ENCODE measurements around the gene AMH.

DNA sequence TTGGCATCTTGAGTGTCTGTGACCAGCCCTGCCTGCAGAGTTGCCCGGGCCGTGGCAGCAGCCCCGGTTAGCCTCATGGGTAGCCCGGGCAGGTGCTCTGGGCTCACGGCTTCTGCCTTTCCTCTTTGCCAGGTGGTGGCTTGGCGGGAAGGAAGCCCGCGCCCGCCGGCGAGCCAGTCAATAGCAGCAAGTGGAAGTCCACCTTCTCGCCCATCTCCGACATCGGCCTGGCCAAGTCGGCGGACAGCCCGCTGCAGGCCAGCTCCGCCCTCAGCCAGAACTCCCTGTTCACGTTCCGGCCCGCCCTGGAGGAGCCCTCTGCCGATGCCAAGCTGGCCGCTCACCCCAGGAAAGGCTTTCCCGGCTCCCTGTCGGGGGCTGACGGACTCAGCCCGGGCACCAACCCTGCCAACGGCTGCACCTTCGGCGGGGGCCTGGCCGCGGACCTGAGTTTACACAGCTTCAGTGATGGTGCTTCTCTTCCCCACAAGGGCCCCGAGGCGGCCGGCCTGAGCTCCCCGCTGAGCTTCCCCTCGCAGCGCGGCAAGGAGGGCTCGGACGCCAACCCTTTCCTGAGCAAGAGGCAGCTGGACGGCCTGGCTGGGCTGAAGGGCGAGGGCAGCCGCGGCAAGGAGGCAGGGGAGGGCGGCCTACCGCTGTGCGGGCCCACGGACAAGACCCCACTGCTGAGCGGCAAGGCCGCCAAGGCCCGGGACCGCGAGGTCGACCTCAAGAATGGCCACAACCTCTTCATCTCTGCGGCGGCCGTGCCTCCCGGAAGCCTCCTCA lies 22.9 kb upstream of the AMH start:
- TF ChIP-seq CTCF (IDR thresholded peaks at IDR 0.05) (no peak), POLR2A (IDR thresholded peaks at IDR 0.05) (no peak)

Data from Peyer's patch (tissue), 4 donors.